Aorta (tissue), 5 donors: ENCODE data around the gene PRXL2C. TPM values are rescaled to one million over a fixed set of nuclear protein-coding genes. Genes with fewer than 3 reads are reported as not detected.

ENCODE experiments used
- ATAC-seq: fragments of 200-7000 bp; cut with Tn5 transposase; one replicate; pipeline ENCODE4 v1.9.1; 2022; ENCODE audit warnings: moderate library complexity; ENCODE audit not compliant: low FRiP score
- DNase-seq, 2 donors: peaks; one replicate each; pipeline ENCODE4 v3.0.0-alpha.2; 2020
- H3K27ac ChIP-seq, 2 donors: one replicate each; pipeline ENCODE4 v1.5.1; 2013; ENCODE audit warnings: low read length in 2 of 2, mild to moderate bottlenecking in 2 of 2, moderate library complexity in 2 of 2, control low read depth in 1 of 2, inconsistent platforms in 1 of 2, low read depth in 1 of 2
- H3K27me3 ChIP-seq, 2 donors: one replicate each; pipeline ENCODE4 v1.6.1; 2013; ENCODE audit warnings: control low read depth in 1 of 2, low read length in 1 of 2, mild to moderate bottlenecking in 1 of 2, moderate library complexity in 1 of 2; ENCODE audit not compliant: insufficient read depth in 2 of 2, control insufficient read depth in 1 of 2
- H3K36me3 ChIP-seq, 2 donors: one replicate each; pipeline ENCODE4 v1.6.1; 2013; ENCODE audit warnings: control low read depth in 1 of 2, low read length in 1 of 2, mild to moderate bottlenecking in 1 of 2; ENCODE audit not compliant: insufficient read depth in 2 of 2, control insufficient read depth in 1 of 2
- H3K4me1 ChIP-seq, 2 donors: one replicate each; pipeline ENCODE4 v1.6.1; 2013; ENCODE audit warnings: low read length in 2 of 2, control low read depth in 1 of 2, mild to moderate bottlenecking in 1 of 2, moderate library complexity in 1 of 2; ENCODE audit not compliant: insufficient read depth in 2 of 2, control insufficient read depth in 1 of 2
- H3K4me3 ChIP-seq, 2 donors: one replicate each; pipeline ENCODE4 v1.5.1; 2013; ENCODE audit warnings: low read length in 2 of 2, control low read depth in 1 of 2, mild to moderate bottlenecking in 1 of 2
- H3K9me3 ChIP-seq: one replicate; pipeline ENCODE4 v1.6.1; 2013; ENCODE audit warnings: mild to moderate bottlenecking, low read length; ENCODE audit not compliant: control insufficient read depth
- WGBS, 2 donors: extraction: QIAGEN DNeasy Blood & Tissue Kit; methylation state at CpG; one replicate each; pipeline ENCODE4 v1.1.7; 2013; 5-methylcytosine and 5-hydroxymethylcytosine counted together
- intact Hi-C, 2 donors: fragments of 100-400 bp; cut with DNase I; formaldehyde crosslinking; loops; one replicate each; pipeline versions ENCODE4 v1.14.2 to v1.15.0; 2022
- polyA plus RNA-seq, 2 donors: library from polyadenylated mRNA; stranded (reverse); fragments of 200-250 nt; gene quantifications; one replicate each; pipeline ENCODE4 v1.2.3, GENCODE V29; 2013
- total RNA-seq, 2 donors: library from RNA; stranded (reverse); fragmentation: NEBNext Ultra II Directional; extraction: Animal tissue kit (Norgen Biotek cat#: 25700); gene quantifications; one replicate each; pipeline ENCODE4 v1.2.1, GENCODE V29; 2021
- donor health status: healthy with polysubstance abuse.
- donor health status: Bipolar disorder and iron deficiency.
- donor health status: DM: no; HTN: no; CAD: no.
- donor health status: DM: no; HTN: no; CAD: no.
- donor health status: DM: yes; HTN: yes; CAD: no.

Gene PRXL2C
- total and polyA plus RNA-seq, 4 donors: 10.6 to 23.6 (median 18.6) TPM

GRCh38 chr9:96660692-96661248 is 5.7 kb upstream of the PRXL2C start:
- Histone ChIP-seq H3K4me1 (no peaks in the 10 kb centered on the region), H3K9me3 (no peaks in the 10 kb centered on the region), H3K27ac (no peak overlapping the region), H3K27me3 (no peaks in the 10 kb centered on the region), H3K36me3 (no peaks in the 10 kb centered on the region), H3K4me3 (no peak overlapping the region)
- DNase-seq (no peak), ATAC-seq (no peak)
- 92% methylated on average over 7 of the region's 7 CpGs for WGBS, 2 donors
- intact Hi-C loops: loop anchor here in 1 of 2 donors (10.0 kb wide), 1 partner anchor 426 kb away; no protein-coding TSS in a partner anchor

- 0% methylated on average over 58 to 74 of the region's 74 CpGs for WGBS, 2 donors
- Histone ChIP-seq H3K4me1 (no peaks in the 10 kb centered on the region), H3K27ac (peak overlapping the region; percentile 93 to 99), H3K9me3 (no peaks in the 10 kb centered on the region), H3K4me3 (peak overlapping the region; percentile 65 to 71), H3K36me3 (peaks cover 0 to under 1% of the 10 kb centered on the region in 2 donors), H3K27me3 (no peaks in the 10 kb centered on the region)
- ATAC-seq (peak; percentile 91), DNase-seq (peak; percentile 92 to 96)
- intact Hi-C loops: loop anchor here (1.0 to 10.0 kb wide), 7 partner anchors 50 to 237 kb away; partner anchors contain the start of gene ZNF367 (in 1 of the 2)
Measured at GRCh38 chr9:96654450-96655197, 493 bp downstream of the PRXL2C start.

GRCh38 chr9:96651626-96652025 is 3.5 kb downstream of the PRXL2C start:
- ATAC-seq (no peak), DNase-seq (no peak)
- no peaks in the 10 kb centered on the region for H3K4me1 ChIP-seq
- H3K27me3 ChIP-seq: no peaks in the 10 kb centered on the region
- H3K36me3 ChIP-seq: peaks cover 2% of the 10 kb centered on the region in 2 donors
- intact Hi-C loops: loop anchor here in 1 of 2 donors (10.0 kb wide), 3 partner anchors 47 to 167 kb away; no protein-coding TSS in a partner anchor
- H3K9me3 ChIP-seq: no peaks in the 10 kb centered on the region
- no peak overlapping the region for H3K4me3 ChIP-seq
- no peak overlapping the region for H3K27ac ChIP-seq

GRCh38 chr9:96649620-96650324 is 5.3 kb downstream of the PRXL2C start:
- Histone ChIP-seq H3K4me1 (no peaks in the 10 kb centered on the region), H3K27ac (no peak overlapping the region), H3K36me3 (peaks cover 2% of the 10 kb centered on the region in 2 donors), H3K9me3 (no peaks in the 10 kb centered on the region), H3K27me3 (no peaks in the 10 kb centered on the region), H3K4me3 (no peak overlapping the region)
- ATAC-seq (no peak), DNase-seq (no peak)
- 90 to 97% methylated on average over 1 of the region's 1 CpG for WGBS, 2 donors
- intact Hi-C loops: loop anchor here in 1 of 2 donors (10.0 kb wide), 3 partner anchors 45 to 165 kb away; no protein-coding TSS in a partner anchor

- WGBS, 2 donors: 61 to 66% methylated on average over 13 of the region's 13 CpGs
- no peak for ATAC-seq
- intact Hi-C loops: no loop called here
- peak in 1 of 2 donors; percentile 50 for DNase-seq
- Histone ChIP-seq H3K4me1 (no peaks in the 10 kb centered on the region), H3K27ac (no peak overlapping the region), H3K36me3 (peaks cover 2% of the 10 kb centered on the region in 2 donors), H3K9me3 (no peaks in the 10 kb centered on the region), H3K4me3 (no peak overlapping the region), H3K27me3 (no peaks in the 10 kb centered on the region)
Measured at GRCh38 chr9:96646081-96646991, 8.8 kb downstream of the PRXL2C start.

- intact Hi-C loops: no loop called here
- 81 to 84% methylated on average over 2 of the region's 2 CpGs for WGBS, 2 donors
Measured at GRCh38 chr9:96644137-96644536, 11.0 kb downstream of the PRXL2C start.

GRCh38 chr9:96641514-96641913 is 13.6 kb downstream of the PRXL2C start:
- 82 to 90% methylated on average over 3 of the region's 3 CpGs for WGBS, 2 donors

More at GRCh38 chr9:96644137-96644536, 11.0 kb downstream of the PRXL2C start:
- Histone ChIP-seq H3K4me3 (no peak overlapping the region), H3K36me3 (peaks cover 0 to 2% of the 10 kb centered on the region in 2 donors), H3K27ac (no peak overlapping the region), H3K27me3 (no peaks in the 10 kb centered on the region), H3K9me3 (no peaks in the 10 kb centered on the region), H3K4me1 (no peaks in the 10 kb centered on the region)
- ATAC-seq (no peak), DNase-seq (no peak)

More at GRCh38 chr9:96641514-96641913, 13.6 kb downstream of the PRXL2C start:
- intact Hi-C loops: no loop called here
- Histone ChIP-seq H3K4me1 (no peaks in the 10 kb centered on the region), H3K27ac (no peak overlapping the region), H3K36me3 (no peaks in the 10 kb centered on the region), H3K9me3 (no peaks in the 10 kb centered on the region), H3K4me3 (no peak overlapping the region), H3K27me3 (no peaks in the 10 kb centered on the region)
- DNase-seq (no peak), ATAC-seq (no peak)
